SH-SY5Y (cell line): ENCODE measurements around the gene JAG1.

Experiments used
- GATA2 ChIP-seq: IDR thresholded peaks from 2 replicates; pipeline ENCODE4 v1.6.1; 2011; ENCODE audit warnings: mild to moderate bottlenecking, low read depth, low read length
- GATA3 ChIP-seq: IDR thresholded peaks from 2 replicates; pipeline ENCODE4 v1.6.1; 2011; ENCODE audit warnings: low read depth, mild to moderate bottlenecking, low read length, moderate library complexity

- TF ChIP-seq GATA2 = no peak
- TF ChIP-seq GATA3 = no peak
These were observed 76.2 kb downstream of the JAG1 start for GRCh38 chr20:10597637-10598036.
